Vagina (tissue), 2 donors: ENCODE results near the gene KRT86. TPM values are rescaled to one million over a fixed set of nuclear protein-coding genes. Genes with fewer than 3 reads are reported as not detected.

Source experiments
- DNase-seq, 2 donors: peaks; one replicate each; pipeline ENCODE4 v3.0.0-alpha.2; 2017; ENCODE audit errors: extremely low spot score in 2 of 2
- H3K27ac ChIP-seq: fragments of 200-600 bp; sonication (generic); one replicate; pipeline ENCODE4 v1.5.1; 2019
- H3K27me3 ChIP-seq: fragments of 200-600 bp; sonication (generic); one replicate; pipeline ENCODE4 v1.5.1; 2019
- H3K36me3 ChIP-seq, 2 donors: fragments of 200-600 bp; sonication (generic); one replicate each; pipeline ENCODE4 v1.5.1; 2017 to 2019
- H3K4me1 ChIP-seq: fragments of 200-600 bp; sonication (generic); one replicate; pipeline ENCODE4 v1.5.1; 2019
- H3K4me3 ChIP-seq, 2 donors: fragments of 200-600 bp; sonication (generic); 1 replicate in 1 of 2; 2 replicates in 1 of 2; pipeline ENCODE4 v1.5.1; 2016 to 2019
- H3K9me3 ChIP-seq: fragments of 200-600 bp; sonication (generic); one replicate; pipeline ENCODE4 v1.5.1; 2019
- CTCF ChIP-seq, 3 experiments: fragments of 450-650 bp in 2 of 3; fragments of 200-600 bp in 1 of 3; sonication (generic) in 1 of 3; IDR thresholded peaks; one replicate each; pipeline ENCODE4 v1.5.1; 2017 to 2019; ENCODE audit warnings: antibody characterized with exemption in 3 of 3, mild to moderate bottlenecking in 2 of 3, moderate library complexity in 2 of 3
- POLR2A ChIP-seq, 2 donors: fragments of 450-650 bp; IDR thresholded peaks; one replicate each; pipeline ENCODE4 v1.6.1; 2017; ENCODE audit warnings: antibody characterized with exemption in 2 of 2, mild to moderate bottlenecking in 2 of 2, moderate library complexity in 2 of 2
- POLR2AphosphoS5 ChIP-seq, 2 donors: sonication (generic); formaldehyde crosslinking; IDR thresholded peaks; one replicate each; pipeline ENCODE4 v1.9.0; 2017; ENCODE audit warnings: antibody characterized with exemption in 2 of 2, mild to moderate bottlenecking in 2 of 2, low read depth in 1 of 2; ENCODE audit not compliant: insufficient read depth in 1 of 2
- intact Hi-C: fragments of 100-400 bp; cut with DNase I; formaldehyde crosslinking; loops from one replicate; pipeline ENCODE4 v1.15.1; 2023
- total RNA-seq: library from RNA; depleted of rRNA; stranded (reverse); fragments of >200 nt; gene quantifications from one replicate; pipeline ENCODE4 v1.2.3, GENCODE V29; 2016

KRT86 gene
- total RNA-seq, 1 donor from 2014 or later, result not detected

DNA sequence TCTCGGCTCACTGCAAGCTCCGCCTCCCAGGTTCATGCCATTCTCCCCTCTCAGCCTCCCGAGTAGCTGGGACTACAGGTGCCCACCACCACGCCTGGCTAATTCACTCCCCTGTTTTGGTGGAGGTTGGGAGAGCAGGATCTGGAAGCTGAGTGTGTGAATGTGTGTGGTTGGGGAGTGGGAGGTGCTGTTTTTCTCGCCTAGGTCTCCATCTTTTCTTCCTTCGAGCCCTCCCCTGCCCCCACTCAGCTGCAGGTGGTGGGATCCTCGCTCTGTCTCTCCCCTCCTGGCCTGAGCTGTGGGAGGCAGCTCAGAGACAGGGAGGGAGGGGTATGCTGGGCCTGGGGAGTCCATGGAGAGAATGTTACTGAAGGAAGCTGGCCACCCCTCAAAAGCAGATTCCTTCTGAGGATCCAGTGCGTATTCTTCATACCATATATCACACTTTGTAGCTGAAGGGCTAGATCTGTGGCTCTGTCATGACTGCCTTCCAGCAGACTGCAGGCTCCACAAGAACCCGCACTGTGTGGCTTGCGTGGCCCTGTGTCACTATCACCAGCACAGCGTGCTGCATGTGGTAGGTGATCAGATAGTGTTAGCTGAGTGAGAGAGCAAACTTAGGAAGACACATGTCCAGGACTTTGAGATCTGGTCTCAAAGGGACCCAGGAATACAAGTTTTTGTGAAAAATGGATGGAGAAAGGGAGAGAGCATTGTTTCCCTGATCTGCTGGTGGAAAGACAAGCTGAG is 44.0 kb downstream of the KRT86 start:
- intact Hi-C loops, result no loop called here
- no peak for DNase-seq
- Histone ChIP-seq H3K27ac (no peak overlapping the region), H3K4me1 (no peaks in the 10 kb centered on the region), H3K9me3 (no peaks in the 10 kb centered on the region), H3K4me3 (no peak overlapping the region), H3K36me3 (no peaks in the 10 kb centered on the region), H3K27me3 (no peaks in the 10 kb centered on the region)
- TF ChIP-seq POLR2A (IDR thresholded peaks at IDR 0.05) (no peak), CTCF (IDR thresholded peaks at IDR 0.05) (no peak), POLR2AphosphoS5 (IDR thresholded peaks at IDR 0.05; ENCODE audit: insufficient read depth in 1 of 2, low read depth in 1 of 2) (no peak)

DNA sequence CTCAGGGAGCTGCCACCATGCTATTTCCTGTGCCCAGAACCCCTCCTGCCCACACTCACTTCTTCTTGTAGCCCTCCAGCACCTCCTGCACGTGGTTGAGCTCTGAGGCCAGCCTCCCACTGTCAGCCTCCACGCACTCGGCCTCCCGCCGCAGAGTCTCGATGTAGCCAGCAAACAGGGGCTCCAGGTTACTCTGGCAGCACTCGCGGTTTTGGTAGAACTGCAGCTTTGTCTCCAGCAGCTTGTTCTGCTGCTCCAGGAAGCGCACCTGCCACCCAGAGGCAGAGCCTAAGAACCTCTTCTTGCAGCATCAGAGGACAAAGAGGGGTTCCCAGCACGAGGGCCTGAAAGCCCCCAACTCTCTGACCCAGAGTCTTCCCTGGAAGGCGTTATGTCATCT is 44.7 kb downstream of the KRT86 start:
- no peak overlapping the region for H3K4me3 ChIP-seq
- no peak for DNase-seq

GRCh38 chr12:52320784-52321400 is 46.4 kb downstream of the KRT86 start, which contains the start of gene KRT83:
TSS of gene KRT83 (minus strand) at chr12:52321398. CDS start at chr12:52321335, 63 bp downstream.
- no peaks in the 10 kb centered on the region for H3K9me3 ChIP-seq
- TF ChIP-seq POLR2AphosphoS5 (IDR thresholded peaks at IDR 0.05; ENCODE audit: insufficient read depth in 1 of 2, low read depth in 1 of 2) (no peak), CTCF (IDR thresholded peaks at IDR 0.05) (no peak), POLR2A (IDR thresholded peaks at IDR 0.05) (no peak)
- no peaks in the 10 kb centered on the region for H3K36me3 ChIP-seq
- H3K27me3 ChIP-seq, result no peaks in the 10 kb centered on the region
- H3K4me3 ChIP-seq, result no peak within 1 kb of the TSS
- no peaks in the 10 kb centered on the region for H3K4me1 ChIP-seq
- intact Hi-C loops, result no loop called here
- DNase-seq, result no peak
- no peak within 1 kb of the TSS for H3K27ac ChIP-seq

More for the DNA sequence above, 44.7 kb downstream of the KRT86 start:
- Histone ChIP-seq H3K27me3 (no peaks in the 10 kb centered on the region), H3K27ac (no peak overlapping the region), H3K9me3 (no peaks in the 10 kb centered on the region), H3K36me3 (no peaks in the 10 kb centered on the region), H3K4me1 (no peaks in the 10 kb centered on the region)
- no peak for TF ChIP-seq CTCF (IDR thresholded peaks at IDR 0.05)
- no peak for TF ChIP-seq POLR2A (IDR thresholded peaks at IDR 0.05)
- no peak for TF ChIP-seq POLR2AphosphoS5 (IDR thresholded peaks at IDR 0.05; ENCODE audit: insufficient read depth in 1 of 2, low read depth in 1 of 2)
- intact Hi-C loops, result no loop called here

DNA sequence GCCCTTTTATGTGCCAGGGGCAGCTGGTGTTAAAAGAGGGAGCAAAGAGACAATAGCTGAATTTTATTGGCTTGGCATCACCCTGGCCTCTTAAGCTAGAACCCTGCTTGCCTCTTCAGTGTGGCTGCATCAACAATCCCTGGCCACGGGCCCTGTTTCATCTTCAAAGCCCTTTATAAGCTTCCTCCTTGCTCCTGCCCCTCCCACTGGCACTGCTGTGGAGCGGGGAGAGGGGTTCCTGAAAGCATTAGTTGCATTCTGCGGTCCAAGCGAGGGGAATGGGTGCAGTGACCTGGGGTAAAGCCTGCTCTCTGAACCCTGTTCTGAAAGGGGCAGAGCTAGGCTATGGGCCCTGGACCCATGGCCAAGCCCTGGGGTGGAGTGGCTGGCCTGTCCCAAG is 47.0 kb downstream of the KRT86 start:
- H3K4me1 ChIP-seq, result no peaks in the 10 kb centered on the region
- H3K27me3 ChIP-seq, result no peaks in the 10 kb centered on the region
- DNase-seq, result no peak
- H3K9me3 ChIP-seq, result no peaks in the 10 kb centered on the region
- intact Hi-C loops, result no loop called here
- H3K27ac ChIP-seq, result no peak overlapping the region
- TF ChIP-seq POLR2A (IDR thresholded peaks at IDR 0.05) (no peak), CTCF (IDR thresholded peaks at IDR 0.05) (no peak), POLR2AphosphoS5 (IDR thresholded peaks at IDR 0.05; ENCODE audit: insufficient read depth in 1 of 2, low read depth in 1 of 2) (no peak)
- no peaks in the 10 kb centered on the region for H3K36me3 ChIP-seq
- no peak overlapping the region for H3K4me3 ChIP-seq

GRCh38 chr12:52322069-52322468 is 47.6 kb downstream of the KRT86 start:
- no peak overlapping the region for H3K27ac ChIP-seq

More at GRCh38 chr12:52322069-52322468, 47.6 kb downstream of the KRT86 start:
- H3K27me3 ChIP-seq, result no peaks in the 10 kb centered on the region
- H3K4me1 ChIP-seq, result no peaks in the 10 kb centered on the region
- no peak overlapping the region for H3K4me3 ChIP-seq
- TF ChIP-seq CTCF (IDR thresholded peaks at IDR 0.05) (no peak), POLR2A (IDR thresholded peaks at IDR 0.05) (no peak), POLR2AphosphoS5 (IDR thresholded peaks at IDR 0.05; ENCODE audit: insufficient read depth in 1 of 2, low read depth in 1 of 2) (no peak)
- H3K9me3 ChIP-seq, result no peaks in the 10 kb centered on the region
- no peaks in the 10 kb centered on the region for H3K36me3 ChIP-seq
- intact Hi-C loops, result no loop called here
- no peak for DNase-seq
